A673 (cell line): ENCODE results near the gene RING1. TPM values are rescaled to one million over a fixed set of nuclear protein-coding genes. Genes with fewer than 3 reads are reported as not detected.

Source experiments
- BruUV-seq: library from RNA; stranded (reverse); fragments of 400-500 nt; replicated peaks from 2 replicates; lab custom pipeline; 2021; lab: Mats Ljungman, UMichigan
- CTCF ChIA-PET: fragments of 300-600 bp; sonication (Branson Sonifier 250); formaldehyde crosslinking; loops from one replicate; lab custom pipeline; 2022; ENCODE audit warnings: antibody characterized with exemption; lab: Charles Lee
- POLR2A ChIA-PET: fragments of 300-600 bp; sonication (Branson Sonifier 250); formaldehyde crosslinking; loops from one replicate; lab custom pipeline; 2022; ENCODE audit warnings: antibody characterized with exemption; ENCODE audit not compliant: low non-redundant PET; lab: Charles Lee
- DNase-seq: peaks from one replicate; pipeline ENCODE4 v3.0.0-alpha.2; 2015; ENCODE audit warnings: low spot score
- H3K27ac ChIP-seq: fragments of 200-600 bp; sonication (generic); 2 replicates; pipeline ENCODE4 v1.5.1; 2016; ENCODE audit warnings: mixed run types, low read depth, mild to moderate bottlenecking, mixed read lengths, antibody characterized with exemption, low read length; ENCODE audit not compliant: poor library complexity, severe bottlenecking
- H3K27me3 ChIP-seq: fragments of 200-600 bp; sonication (generic); replicated peaks from 2 replicates; pipeline ENCODE4 v1.6.1; 2017; ENCODE audit warnings: mixed run types, low read depth, mild to moderate bottlenecking, mixed read lengths, antibody characterized with exemption, low read length; ENCODE audit not compliant: insufficient read depth, poor library complexity
- H3K36me3 ChIP-seq: fragments of 200-600 bp; sonication (generic); 2 replicates; pipeline ENCODE4 v1.6.1; 2016; ENCODE audit warnings: mixed run types, mild to moderate bottlenecking, mixed read lengths, antibody characterized with exemption, low read length; ENCODE audit not compliant: insufficient read depth, poor library complexity, severe bottlenecking
- H3K4me1 ChIP-seq: fragments of 200-600 bp; sonication (generic); 2 replicates; pipeline ENCODE4 v1.6.1; 2017; ENCODE audit warnings: mixed run types, mild to moderate bottlenecking, mixed read lengths, antibody characterized with exemption, low read length; ENCODE audit not compliant: insufficient read depth, poor library complexity, severe bottlenecking
- H3K4me3 ChIP-seq: fragments of 200-600 bp; sonication (generic); 2 replicates; pipeline ENCODE4 v1.5.1; 2016; ENCODE audit warnings: low read depth, mixed run types, mild to moderate bottlenecking, mixed read lengths, low read length; ENCODE audit not compliant: poor library complexity, severe bottlenecking
- H3K9me3 ChIP-seq: fragments of 200-600 bp; sonication (generic); 2 replicates; pipeline ENCODE4 v1.6.1; 2016; ENCODE audit warnings: mixed run types, low read depth, mild to moderate bottlenecking, mixed read lengths, antibody characterized with exemption, low read length; ENCODE audit not compliant: poor library complexity, severe bottlenecking
- EZH2 ChIP-seq: fragments of 200-600 bp; sonication (generic); IDR thresholded peaks from 2 replicates; pipeline ENCODE4 v1.6.1; 2017; ENCODE audit warnings: borderline replicate concordance, low read depth, mild to moderate bottlenecking, mixed read lengths, antibody characterized with exemption, low read length; ENCODE audit not compliant: poor library complexity, severe bottlenecking
- intact Hi-C: fragments of 100-400 bp; cut with micrococcal nuclease; formaldehyde crosslinking; loops from one replicate; pipeline ENCODE4 v1.10.0; 2022; ENCODE audit not compliant: unreplicated experiment
- total RNA-seq: library from RNA; stranded (reverse); gene quantifications from 2 replicates; pipeline ENCODE4 v1.2.3, GENCODE V29; 2021
- TF ChIP-seq, protein P1 (sequence below): fragments of 300-800, 200-600 bp; sonication (generic); conservative IDR thresholded peaks from 2 replicates; pipeline ENCODE4 v1.5.1; 2017; ENCODE audit warnings: low read depth, mild to moderate bottlenecking, antibody characterized with exemption, low read length, moderate library complexity, mixed read lengths

RING1 gene
- total RNA-seq, 1 experiment from 2014 or later = 43.3 TPM

DNA sequence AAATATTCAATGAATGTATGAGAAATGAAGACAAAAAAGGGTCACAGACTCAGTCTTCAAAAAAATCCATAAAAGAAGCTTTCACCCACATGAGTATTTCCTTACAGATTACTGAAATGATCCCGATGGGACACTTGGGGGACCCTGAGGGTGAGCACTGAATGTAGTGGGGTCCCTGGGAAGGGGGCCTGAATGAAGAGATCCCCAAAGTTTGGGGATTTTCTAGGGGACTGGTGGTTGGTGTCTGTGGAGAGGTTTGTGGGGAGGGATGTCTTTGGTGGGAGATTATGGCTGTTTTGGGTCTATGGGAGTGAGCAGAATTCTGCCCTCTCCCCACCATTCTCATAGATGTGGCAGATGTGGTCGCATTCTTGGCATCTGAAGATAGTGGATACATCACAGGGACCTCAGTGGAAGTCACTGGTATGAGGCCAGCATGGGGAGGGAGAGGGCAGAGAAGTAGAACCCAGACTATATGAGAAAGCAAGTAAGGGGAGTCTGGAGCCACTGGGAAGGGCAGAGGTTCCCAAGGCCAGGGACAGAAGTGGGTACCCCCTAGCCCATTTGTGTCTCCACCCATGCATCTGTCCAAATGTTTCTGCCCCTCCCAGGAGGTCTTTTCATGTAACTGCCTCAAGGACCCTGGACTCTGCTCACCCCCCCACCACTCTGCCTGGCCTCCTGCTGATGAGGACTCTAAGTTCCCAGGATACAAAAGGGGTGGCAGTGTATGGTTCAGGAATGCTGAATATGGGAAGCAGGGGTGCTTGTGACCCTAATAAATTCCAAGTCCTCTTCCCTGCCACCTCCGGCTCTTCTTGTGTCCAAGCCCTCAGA is 2.1 kb upstream of the RING1 start:
- CTCF ChIA-PET = no interaction called here
- intact Hi-C loops = loop anchor here (10.0 kb wide), 1 partner anchor 189 kb away; the partner anchor contains the start of gene KIFC1
- Histone ChIP-seq H3K4me1 (peaks cover 43% of the 10 kb centered on the region), H3K9me3 (no peaks in the 10 kb centered on the region), H3K27ac (peak overlapping the region; percentile 98), H3K4me3 (no peak overlapping the region), H3K36me3 (peaks cover 35% of the 10 kb centered on the region), H3K27me3 (no peaks in the 10 kb centered on the region)
- DNase-seq = no peak
- TF ChIP-seq, protein P1, sequence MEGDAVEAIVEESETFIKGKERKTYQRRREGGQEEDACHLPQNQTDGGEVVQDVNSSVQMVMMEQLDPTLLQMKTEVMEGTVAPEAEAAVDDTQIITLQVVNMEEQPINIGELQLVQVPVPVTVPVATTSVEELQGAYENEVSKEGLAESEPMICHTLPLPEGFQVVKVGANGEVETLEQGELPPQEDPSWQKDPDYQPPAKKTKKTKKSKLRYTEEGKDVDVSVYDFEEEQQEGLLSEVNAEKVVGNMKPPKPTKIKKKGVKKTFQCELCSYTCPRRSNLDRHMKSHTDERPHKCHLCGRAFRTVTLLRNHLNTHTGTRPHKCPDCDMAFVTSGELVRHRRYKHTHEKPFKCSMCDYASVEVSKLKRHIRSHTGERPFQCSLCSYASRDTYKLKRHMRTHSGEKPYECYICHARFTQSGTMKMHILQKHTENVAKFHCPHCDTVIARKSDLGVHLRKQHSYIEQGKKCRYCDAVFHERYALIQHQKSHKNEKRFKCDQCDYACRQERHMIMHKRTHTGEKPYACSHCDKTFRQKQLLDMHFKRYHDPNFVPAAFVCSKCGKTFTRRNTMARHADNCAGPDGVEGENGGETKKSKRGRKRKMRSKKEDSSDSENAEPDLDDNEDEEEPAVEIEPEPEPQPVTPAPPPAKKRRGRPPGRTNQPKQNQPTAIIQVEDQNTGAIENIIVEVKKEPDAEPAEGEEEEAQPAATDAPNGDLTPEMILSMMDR = no peak
- no peak for TF ChIP-seq EZH2
- BruUV-seq = no TSS peak
- POLR2A ChIA-PET = no interaction called here

DNA sequence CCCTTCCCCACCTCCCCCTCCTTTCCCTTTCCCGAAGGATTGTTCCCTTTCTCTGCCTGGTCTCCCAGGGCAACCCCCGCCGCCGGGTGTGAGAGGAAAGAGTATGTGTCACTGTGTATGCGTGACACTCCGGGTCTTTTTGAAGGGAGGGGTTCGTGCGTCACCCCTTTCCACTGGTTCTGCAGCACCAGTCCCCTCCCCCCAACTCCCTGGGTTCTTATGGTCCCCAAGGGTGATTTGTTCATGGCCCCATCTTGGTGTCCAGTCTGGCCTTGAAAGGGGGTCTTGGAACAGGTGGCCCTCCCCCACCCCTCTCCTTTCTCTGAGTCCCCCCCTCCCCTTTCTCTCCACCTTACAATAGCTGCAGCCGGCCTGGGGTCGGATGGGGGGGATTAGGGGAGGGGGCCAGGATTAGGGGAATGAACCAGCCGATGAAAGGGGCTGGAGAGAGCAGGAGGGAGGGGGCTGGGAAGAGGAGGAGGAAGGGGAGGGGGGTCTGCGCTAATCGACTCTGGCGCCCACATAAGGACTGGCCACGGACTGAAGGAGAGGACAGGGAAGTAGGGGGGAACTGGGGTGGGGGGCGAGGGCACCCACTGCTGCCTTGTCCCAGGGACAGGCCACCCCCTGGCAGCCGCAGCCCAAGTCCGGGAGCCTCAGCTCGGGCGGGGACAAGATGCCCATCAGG is 1.3 kb upstream of the RING1 start:
- intact Hi-C loops = loop anchor here (10.0 kb wide), 1 partner anchor 188 kb away; the partner anchor contains the start of gene KIFC1
- no TSS peak for BruUV-seq

DNA sequence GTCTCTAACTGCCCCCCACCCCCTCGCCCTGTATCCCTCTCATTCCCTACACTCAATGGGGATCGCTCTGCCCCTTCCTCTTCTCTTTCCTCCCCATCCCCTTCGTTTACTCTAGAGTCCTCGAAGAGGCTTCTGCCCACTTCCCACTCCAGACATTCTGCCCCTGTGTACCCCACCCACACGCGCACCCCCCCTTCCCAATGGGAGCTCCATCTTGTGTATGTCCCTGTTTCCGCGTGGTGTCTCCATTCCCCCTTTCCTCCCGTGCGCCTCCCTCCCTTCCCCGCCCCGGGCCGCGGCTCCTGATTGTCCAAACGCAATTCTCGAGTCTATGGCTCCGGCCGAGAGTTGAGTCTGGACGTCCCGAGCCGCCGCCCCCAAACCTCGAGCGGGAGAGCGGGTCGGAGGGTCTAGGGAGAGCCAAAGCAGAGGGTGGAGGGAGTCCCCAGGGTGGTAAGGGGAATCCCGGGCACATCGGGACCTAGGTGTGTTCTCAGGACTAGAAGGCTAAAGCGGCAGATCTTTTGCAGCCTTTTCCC is 679 bp upstream of the RING1 start:
- Histone ChIP-seq H3K36me3 (peaks cover 26% of the 10 kb centered on the region), H3K9me3 (no peaks in the 10 kb centered on the region), H3K27ac (peak overlapping the region; percentile 98), H3K4me3 (peak overlapping the region; percentile 96), H3K27me3 (no peaks in the 10 kb centered on the region), H3K4me1 (peaks cover 37% of the 10 kb centered on the region)
- no TSS peak for BruUV-seq
- ChIA-PET CTCF (no interaction called here), POLR2A (no interaction called here)
- intact Hi-C loops = loop anchor here (2.0 to 10.0 kb wide), 2 partner anchors 41 to 187 kb away; partner anchors contain the start of gene KIFC1
- TF ChIP-seq EZH2 = no peak
- TF ChIP-seq, protein P1 = no peak
- peak; percentile 51 for DNase-seq

More for the DNA sequence above, 1.3 kb upstream of the RING1 start:
- no peak for DNase-seq
- CTCF ChIA-PET = no interaction called here
- TF ChIP-seq EZH2 = no peak
- TF ChIP-seq, protein P1 = no peak
- peaks cover 36% of the 10 kb centered on the region for H3K4me1 ChIP-seq
- H3K36me3 ChIP-seq = peaks cover 32% of the 10 kb centered on the region
- POLR2A ChIA-PET = no interaction called here
- H3K27ac ChIP-seq = peak overlapping the region; percentile 98
- H3K4me3 ChIP-seq = peak overlapping the region; percentile 96
- no peaks in the 10 kb centered on the region for H3K9me3 ChIP-seq
- no peaks in the 10 kb centered on the region for H3K27me3 ChIP-seq
